Keratinocyte (primary cell): ENCODE measurements around the gene MMEL1.

Source experiments
- EZH2 ChIP-seq: IDR thresholded peaks from one replicate; pipeline ENCODE4 v1.6.1; 2012; ENCODE audit warnings: inconsistent platforms, mild to moderate bottlenecking, low read length, moderate library complexity
- TF ChIP-seq, protein P1 (sequence below), 3 experiments: IDR thresholded peaks in 1 of 3; conservative IDR thresholded peaks in 1 of 3; optimal IDR thresholded peaks in 1 of 3; 2 replicates in 2 of 3; 3 replicates in 1 of 3; pipeline versions ENCODE3 to v1.5.1; 2011; ENCODE audit warnings: low read length in 3 of 3, mild to moderate bottlenecking in 3 of 3, moderate library complexity in 2 of 3, control low read depth in 1 of 3, inconsistent platforms in 1 of 3; ENCODE audit not compliant: insufficient read depth in 2 of 3; ENCODE audit errors: extremely low read depth in 1 of 3

DNA sequence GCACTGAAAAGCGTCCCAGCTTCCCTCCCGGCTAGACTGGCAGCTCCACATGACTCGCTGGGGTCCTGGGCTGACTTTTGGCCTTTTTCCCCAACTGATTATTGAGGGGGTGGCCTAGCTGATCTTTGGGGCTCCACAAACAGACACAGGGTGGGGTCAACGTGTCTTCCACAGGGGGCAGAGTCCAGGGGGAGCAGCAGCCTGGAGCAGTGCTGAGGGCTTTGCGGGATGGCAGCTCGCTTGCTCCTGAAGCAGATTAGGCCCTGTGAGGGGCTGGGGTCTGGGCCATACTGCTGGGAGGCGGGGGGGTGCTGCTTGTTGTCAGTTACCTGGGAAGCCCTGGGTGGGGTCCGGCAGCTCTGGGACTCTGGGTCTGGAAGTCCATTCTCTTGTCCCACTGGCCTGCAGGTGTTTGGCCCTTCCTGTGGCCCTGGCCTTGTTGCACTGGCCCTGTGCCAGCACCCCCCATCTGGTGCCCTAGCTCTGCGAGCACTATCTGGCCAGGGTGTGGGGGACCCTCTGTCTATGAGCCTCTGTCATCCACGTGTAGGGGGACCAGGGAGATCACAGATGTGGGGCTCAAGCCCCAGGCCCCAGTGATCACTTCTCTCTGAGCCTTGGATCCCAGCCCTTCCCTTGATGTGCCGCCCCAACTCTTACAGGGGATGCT, 90.4 kb downstream of the MMEL1 start:
- TF ChIP-seq, protein P1, sequence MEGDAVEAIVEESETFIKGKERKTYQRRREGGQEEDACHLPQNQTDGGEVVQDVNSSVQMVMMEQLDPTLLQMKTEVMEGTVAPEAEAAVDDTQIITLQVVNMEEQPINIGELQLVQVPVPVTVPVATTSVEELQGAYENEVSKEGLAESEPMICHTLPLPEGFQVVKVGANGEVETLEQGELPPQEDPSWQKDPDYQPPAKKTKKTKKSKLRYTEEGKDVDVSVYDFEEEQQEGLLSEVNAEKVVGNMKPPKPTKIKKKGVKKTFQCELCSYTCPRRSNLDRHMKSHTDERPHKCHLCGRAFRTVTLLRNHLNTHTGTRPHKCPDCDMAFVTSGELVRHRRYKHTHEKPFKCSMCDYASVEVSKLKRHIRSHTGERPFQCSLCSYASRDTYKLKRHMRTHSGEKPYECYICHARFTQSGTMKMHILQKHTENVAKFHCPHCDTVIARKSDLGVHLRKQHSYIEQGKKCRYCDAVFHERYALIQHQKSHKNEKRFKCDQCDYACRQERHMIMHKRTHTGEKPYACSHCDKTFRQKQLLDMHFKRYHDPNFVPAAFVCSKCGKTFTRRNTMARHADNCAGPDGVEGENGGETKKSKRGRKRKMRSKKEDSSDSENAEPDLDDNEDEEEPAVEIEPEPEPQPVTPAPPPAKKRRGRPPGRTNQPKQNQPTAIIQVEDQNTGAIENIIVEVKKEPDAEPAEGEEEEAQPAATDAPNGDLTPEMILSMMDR (optimal IDR thresholded peaks at IDR 0.05 in 1 of 3, IDR thresholded peaks at IDR 0.05 in 1 of 3, conservative IDR thresholded peaks at IDR 0.05 in 1 of 3; ENCODE audit: extremely low read depth in 1 of 3, insufficient read depth in 2 of 3, low read length in 3 of 3) = no peak
- no peak for TF ChIP-seq EZH2
